Measurements from ENCODE around the gene FCRL4. TPM values are rescaled to one million over a fixed set of nuclear protein-coding genes. Genes with fewer than 3 reads are reported as not detected.

The FCRL4 gene
- total RNA-seq, result not detected in 2 replicates

GRCh38 chr1:157597959-157598667 lies at the start of gene FCRL4:
Gene FCRL4, minus strand, starts transcription at chr1:157598085. Its CDS starts 141 bp downstream, at chr1:157597944.

GRCh38 chr1:157551694-157552693 lies 45.9 kb downstream of the FCRL4 start, which contains the start of gene FCRL5:
Gene FCRL5, minus strand, starts transcription at chr1:157552515. Its CDS starts 153 bp downstream, at chr1:157552362.

Other genes starting within 250 kb of the FCRL4 start
- not detected in 2 replicates for gene FCRL5, start 45.6 kb downstream of the FCRL4 start, total RNA-seq
- gene FCRL3, start 102.7 kb upstream of the FCRL4 start, total RNA-seq, result not detected in 2 replicates
- gene FCRL2, start 179.0 kb upstream of the FCRL4 start, total RNA-seq, result not detected in 2 replicates
- not detected in 2 replicates for gene FCRL1, start 222.0 kb upstream of the FCRL4 start, total RNA-seq
- not detected in 2 replicates for gene CD5L, start 243.7 kb upstream of the FCRL4 start, total RNA-seq